ENCODE measurements around the gene ADGRB2. TPM values are rescaled to one million over a fixed set of nuclear protein-coding genes. Genes with fewer than 3 reads are reported as not detected.

The ADGRB2 gene
- total RNA-seq, 1 experiment from 2014 or later = 4.2 TPM

DNA sequence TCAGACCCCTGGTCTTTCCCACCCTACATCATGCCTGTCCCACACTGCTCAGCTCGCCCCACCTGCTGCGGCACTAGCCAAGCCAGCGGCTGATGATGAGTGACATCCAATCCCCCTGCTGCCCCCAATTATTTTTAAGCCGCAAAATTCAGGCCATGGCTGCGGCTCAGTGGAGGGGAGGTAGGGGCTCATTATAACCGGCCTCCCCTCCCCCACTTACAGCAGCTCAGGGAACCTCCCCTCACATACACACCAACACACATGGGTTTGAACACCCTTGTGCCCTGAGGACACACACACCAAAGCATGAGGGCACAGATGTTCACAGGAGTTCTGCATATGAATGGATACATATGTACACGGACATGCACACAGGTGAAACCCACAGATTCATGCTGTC lies 5.3 kb downstream of the ADGRB2 start:
- in situ Hi-C loops (cut with HindIII; ENCODE audit: low pct_unique_long_range_greater_than_20kb, low sequenced_read_pairs) = no loop called here
- DNase-seq (ENCODE audit: low read depth, low spot score) = no peak

- in situ Hi-C loops (cut with HindIII; ENCODE audit: low pct_unique_long_range_greater_than_20kb, low sequenced_read_pairs) = no loop called here
- no peak for DNase-seq (ENCODE audit: low read depth, low spot score)
Measured at GRCh38 chr1:31757989-31758388, 6.2 kb downstream of the ADGRB2 start.

DNA sequence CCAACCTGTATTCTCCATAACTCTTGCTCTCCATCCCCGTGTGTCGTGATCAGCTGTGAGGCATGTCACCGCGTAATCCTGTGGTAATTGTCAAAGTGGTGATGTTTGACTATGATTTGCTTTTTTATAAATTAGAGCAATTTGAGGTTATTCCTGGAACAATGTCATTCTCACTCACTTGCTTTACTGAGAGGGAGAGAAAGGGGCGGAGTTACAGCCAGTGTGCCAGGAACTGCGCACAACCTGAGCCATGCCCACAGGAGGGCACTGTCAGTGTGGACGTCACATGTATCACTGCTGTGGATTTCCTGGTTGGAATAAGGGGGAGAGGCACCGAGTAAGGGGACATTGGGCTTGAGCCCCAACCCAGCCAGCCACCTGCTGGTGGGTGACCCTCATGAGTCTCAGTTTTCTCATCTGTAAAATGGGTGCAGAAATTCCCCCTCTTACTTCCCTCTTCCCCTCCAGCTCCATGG lies 6.9 kb downstream of the ADGRB2 start:
- in situ Hi-C loops (cut with HindIII; ENCODE audit: low pct_unique_long_range_greater_than_20kb, low sequenced_read_pairs) = no loop called here
- peak; percentile 30 for DNase-seq (ENCODE audit: low read depth, low spot score)

GRCh38 chr1:31756578-31756977 lies 7.6 kb downstream of the ADGRB2 start:
- no peak for DNase-seq (ENCODE audit: low read depth, low spot score)
- in situ Hi-C loops (cut with HindIII; ENCODE audit: low pct_unique_long_range_greater_than_20kb, low sequenced_read_pairs) = no loop called here

GRCh38 chr1:31755850-31756492 lies 8.2 kb downstream of the ADGRB2 start:
- in situ Hi-C loops (cut with HindIII; ENCODE audit: low pct_unique_long_range_greater_than_20kb, low sequenced_read_pairs) = no loop called here
- DNase-seq (ENCODE audit: low read depth, low spot score) = no peak

DNA sequence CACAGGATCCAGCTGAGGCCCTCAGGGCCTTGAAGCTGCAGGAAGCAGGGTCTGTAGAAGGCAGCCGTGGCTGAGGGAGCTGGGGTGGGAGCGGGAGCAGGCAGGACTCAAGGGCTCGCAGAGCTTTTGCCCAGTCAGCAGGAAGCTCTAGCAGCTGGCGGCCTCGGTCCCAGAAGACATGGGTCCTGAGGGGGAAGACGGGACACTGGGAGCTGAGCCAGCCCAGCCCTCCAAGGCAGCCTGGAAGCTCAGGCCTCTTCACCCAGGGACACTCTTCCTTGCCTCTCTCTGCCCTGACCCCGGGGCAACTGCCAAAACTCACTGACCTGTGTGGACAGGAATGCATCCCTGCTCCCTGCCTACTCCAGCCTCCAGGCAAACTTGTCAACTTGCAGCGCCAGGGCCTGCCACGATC lies 8.9 kb downstream of the ADGRB2 start:
- in situ Hi-C loops (cut with HindIII; ENCODE audit: low pct_unique_long_range_greater_than_20kb, low sequenced_read_pairs) = no loop called here
- DNase-seq (ENCODE audit: low read depth, low spot score) = no peak

DNA sequence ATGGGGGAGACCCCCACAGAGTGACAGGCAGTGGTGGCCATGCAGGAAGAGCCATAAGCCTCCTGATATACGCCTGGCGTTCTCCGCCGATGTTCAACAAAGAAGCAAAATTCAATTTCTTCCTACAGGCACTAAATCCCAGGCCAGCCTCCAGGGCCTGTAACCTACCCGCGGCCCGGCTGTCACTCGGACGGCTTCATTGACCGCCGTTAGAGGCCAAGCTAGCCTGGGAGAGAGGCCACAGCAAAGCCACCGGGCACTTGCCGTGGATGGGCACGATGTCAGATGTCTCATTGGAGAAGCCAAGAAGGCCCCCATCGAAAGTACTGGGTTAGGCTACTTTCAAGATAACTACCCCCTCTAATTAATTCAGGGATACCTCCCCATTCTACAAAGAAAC lies 9.7 kb downstream of the ADGRB2 start:
- in situ Hi-C loops (cut with HindIII; ENCODE audit: low pct_unique_long_range_greater_than_20kb, low sequenced_read_pairs) = no loop called here
- DNase-seq (ENCODE audit: low read depth, low spot score) = no peak

DNA sequence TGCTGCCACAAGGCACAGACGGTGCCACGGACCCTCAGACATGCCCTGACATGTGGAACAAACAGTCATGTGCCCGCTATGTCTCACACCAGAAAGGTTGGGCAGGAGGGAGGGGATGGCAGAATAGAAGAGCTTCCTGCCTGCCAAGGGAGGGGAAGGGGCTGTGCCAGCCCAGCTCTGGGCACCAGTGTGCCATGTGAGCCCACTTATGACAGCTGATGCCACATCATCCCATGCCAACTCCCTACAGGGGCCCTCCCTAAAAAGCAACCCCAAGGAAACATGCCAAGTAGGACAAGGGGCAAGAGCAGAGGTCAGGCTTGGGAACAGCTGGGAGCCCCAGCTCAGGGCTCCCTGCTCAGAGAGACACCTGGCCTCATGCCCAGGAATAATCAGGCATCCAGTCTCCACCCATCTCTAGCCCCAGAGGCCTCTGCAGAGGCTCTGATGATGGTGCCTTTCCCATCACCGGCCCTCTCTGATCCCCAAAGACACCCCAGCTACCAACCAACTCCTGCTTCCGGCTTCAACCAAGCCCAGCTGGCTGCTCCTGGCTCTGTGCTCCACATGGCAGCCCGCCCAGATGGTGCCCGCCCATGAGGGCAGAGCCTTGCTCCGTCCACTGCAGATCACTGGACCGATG lies 10.3 kb downstream of the ADGRB2 start:
- in situ Hi-C loops (cut with HindIII; ENCODE audit: low pct_unique_long_range_greater_than_20kb, low sequenced_read_pairs) = no loop called here
- DNase-seq (ENCODE audit: low read depth, low spot score) = no peak

DNA sequence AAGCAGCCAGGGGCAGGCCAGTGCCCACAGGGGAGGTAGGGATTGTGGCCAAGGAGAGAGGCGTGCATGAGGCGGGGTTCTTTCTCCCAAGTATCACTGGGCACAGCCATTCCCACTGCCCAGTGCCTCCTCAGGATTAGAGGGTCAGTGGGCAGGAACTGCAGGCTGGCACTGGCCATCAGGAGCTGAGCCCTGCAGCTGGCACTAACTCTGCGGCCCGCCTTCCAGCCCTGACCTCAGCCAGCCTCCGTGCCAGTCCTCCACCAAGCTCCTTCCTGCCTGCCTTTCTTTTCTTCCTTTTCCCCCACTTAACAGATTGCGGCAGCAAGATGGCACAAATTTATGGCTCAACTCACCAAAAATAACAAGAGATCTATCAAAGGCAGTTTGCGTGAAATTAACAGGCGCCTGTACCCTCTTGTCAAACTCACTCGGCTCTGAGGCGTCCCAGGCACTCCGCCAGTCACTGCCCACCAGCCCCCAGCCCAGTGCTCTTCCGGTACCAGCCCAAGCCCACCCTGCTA lies 11.1 kb downstream of the ADGRB2 start:
- in situ Hi-C loops (cut with HindIII; ENCODE audit: low pct_unique_long_range_greater_than_20kb, low sequenced_read_pairs) = no loop called here
- no peak for DNase-seq (ENCODE audit: low read depth, low spot score)

DNA sequence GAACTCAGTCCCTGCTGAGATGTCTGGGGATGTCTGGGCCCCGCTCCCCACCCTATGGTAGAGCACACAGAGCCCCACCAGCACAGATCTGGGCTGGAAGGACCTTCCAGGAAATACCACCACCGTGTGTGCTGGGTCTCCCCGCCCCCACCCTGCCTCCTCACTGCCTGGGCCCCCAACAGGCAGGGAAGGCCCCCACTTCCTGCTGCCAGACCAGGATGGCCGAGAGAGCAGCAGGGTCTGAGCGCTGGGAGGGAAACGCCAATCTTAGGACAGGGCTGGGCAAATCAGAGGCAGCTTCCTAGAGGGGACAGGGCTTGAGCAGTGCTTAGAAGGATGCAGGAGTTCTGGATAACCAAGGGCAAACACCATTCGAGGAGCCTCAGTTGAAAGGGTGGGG lies 11.9 kb downstream of the ADGRB2 start:
- in situ Hi-C loops (cut with HindIII; ENCODE audit: low pct_unique_long_range_greater_than_20kb, low sequenced_read_pairs) = no loop called here

GRCh38 chr1:31751822-31752241 lies 12.3 kb downstream of the ADGRB2 start:
- no peak for DNase-seq (ENCODE audit: low read depth, low spot score)

More for the DNA sequence above, 11.9 kb downstream of the ADGRB2 start:
- no peak for DNase-seq (ENCODE audit: low read depth, low spot score)

GRCh38 chr1:31750858-31751510 lies 13.2 kb downstream of the ADGRB2 start:
- DNase-seq (ENCODE audit: low read depth, low spot score) = no peak

More at GRCh38 chr1:31751822-31752241, 12.3 kb downstream of the ADGRB2 start:
- in situ Hi-C loops (cut with HindIII; ENCODE audit: low pct_unique_long_range_greater_than_20kb, low sequenced_read_pairs) = no loop called here

DNA sequence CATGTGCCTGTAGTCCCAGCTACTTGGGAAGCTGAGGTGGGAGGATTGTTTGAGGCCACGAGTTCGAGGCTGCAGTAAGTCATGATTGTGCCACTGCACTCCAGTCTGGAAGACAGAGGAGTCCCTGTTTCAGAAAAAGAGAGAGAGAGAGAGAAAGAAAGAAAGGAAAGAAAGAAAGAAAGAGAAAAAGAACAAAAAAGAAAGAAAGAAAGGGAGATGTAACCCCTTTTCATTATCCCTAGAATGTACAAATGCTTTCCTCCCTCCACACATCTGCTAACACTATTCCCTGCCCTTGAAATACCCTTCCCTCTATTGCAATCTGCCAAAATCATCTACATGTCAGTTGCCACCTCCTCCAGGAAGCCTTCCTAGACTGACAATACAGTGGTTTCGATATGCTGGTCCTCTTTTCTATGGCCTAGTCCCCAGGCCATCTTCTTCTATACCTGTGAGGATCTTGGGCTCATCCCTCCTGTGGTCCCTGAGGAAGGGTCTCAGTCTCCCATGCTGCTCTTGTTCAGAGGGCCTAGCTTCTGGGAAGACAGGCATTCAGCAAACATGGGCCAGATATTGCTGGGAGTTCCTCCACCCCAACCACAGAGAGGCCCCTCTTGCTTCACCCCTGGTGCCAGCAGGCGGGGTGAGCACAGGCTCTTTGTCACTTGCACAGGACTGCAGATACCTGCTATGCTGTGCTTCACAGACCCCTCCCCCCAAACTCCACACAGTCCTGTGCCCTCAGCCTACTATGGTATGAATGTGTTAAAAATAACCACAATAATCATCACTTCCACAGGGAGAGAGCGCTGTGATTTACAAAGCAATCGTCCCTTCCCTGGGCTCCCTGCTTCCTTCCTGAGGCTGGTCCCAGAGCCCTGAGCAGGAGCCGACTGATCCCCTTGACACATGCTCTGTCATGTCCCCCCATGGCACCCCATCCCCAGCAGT lies 14.1 kb downstream of the ADGRB2 start:
- in situ Hi-C loops (cut with HindIII; ENCODE audit: low pct_unique_long_range_greater_than_20kb, low sequenced_read_pairs) = no loop called here

More at GRCh38 chr1:31750858-31751510, 13.2 kb downstream of the ADGRB2 start:
- in situ Hi-C loops (cut with HindIII; ENCODE audit: low pct_unique_long_range_greater_than_20kb, low sequenced_read_pairs) = no loop called here

GRCh38 chr1:31748365-31748764 lies 15.8 kb downstream of the ADGRB2 start:
- no peak for DNase-seq (ENCODE audit: low read depth, low spot score)
- in situ Hi-C loops (cut with HindIII; ENCODE audit: low pct_unique_long_range_greater_than_20kb, low sequenced_read_pairs) = no loop called here

More for the DNA sequence above, 14.1 kb downstream of the ADGRB2 start:
- no peak for DNase-seq (ENCODE audit: low read depth, low spot score)

DNA sequence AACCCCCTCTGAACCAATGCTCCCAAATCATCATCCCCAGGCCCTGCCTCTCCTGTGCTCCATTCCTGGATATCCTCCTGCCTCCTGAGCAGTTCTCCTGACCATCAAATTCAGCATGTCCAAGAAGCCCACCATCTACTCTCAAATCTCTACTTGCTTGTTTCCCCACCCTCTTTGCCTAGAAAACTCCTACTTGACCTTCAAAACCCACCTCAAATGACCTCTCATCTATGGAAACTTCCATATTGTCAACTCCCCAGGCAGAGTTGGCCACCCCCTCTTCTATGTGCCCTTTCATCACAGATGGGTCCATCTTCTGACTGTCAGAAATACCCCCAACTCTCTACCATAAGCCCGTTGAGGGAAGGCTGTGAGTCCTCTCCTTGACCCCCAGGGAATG lies 16.8 kb downstream of the ADGRB2 start:
- in situ Hi-C loops (cut with HindIII; ENCODE audit: low pct_unique_long_range_greater_than_20kb, low sequenced_read_pairs) = no loop called here
- no peak for DNase-seq (ENCODE audit: low read depth, low spot score)

- in situ Hi-C loops (cut with HindIII; ENCODE audit: low pct_unique_long_range_greater_than_20kb, low sequenced_read_pairs) = no loop called here
- DNase-seq (ENCODE audit: low read depth, low spot score) = no peak
Measured at GRCh38 chr1:31746687-31747086, 17.5 kb downstream of the ADGRB2 start.

DNA sequence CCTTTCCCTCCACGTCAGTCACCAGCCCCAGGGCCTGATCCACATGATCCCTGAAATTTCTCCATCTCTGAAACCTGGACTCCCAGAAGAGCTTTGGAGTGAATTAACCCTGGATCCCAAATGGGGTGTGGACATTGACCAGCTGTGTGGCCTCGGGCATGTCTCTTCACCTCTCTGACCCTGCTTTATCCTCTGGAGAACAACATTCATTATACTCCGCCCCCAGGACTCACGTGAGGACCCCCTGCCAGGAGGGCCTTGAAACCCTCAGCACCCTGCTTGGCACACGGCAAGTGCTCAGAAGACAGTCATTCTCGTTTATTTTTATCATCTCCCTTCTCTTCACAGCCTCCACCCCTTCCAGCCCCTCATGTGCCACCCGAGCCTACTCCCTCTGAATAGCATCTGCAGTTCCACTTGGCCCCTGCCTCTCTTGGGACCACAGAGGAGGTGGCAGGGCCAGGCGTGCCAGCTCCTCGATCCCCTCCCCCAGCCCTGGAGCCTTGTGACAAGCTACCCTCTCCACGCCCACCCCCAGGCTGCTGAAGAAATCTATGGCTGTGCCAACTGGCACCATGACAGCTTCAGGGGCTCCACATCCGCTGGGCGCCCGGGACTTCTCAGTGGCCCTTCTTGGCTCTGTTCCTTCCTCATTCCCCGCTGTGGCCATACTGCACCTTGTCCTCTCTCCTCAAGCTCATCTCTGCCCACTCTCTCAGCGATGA lies 18.0 kb downstream of the ADGRB2 start:
- no peak for DNase-seq (ENCODE audit: low read depth, low spot score)
- in situ Hi-C loops (cut with HindIII; ENCODE audit: low pct_unique_long_range_greater_than_20kb, low sequenced_read_pairs) = no loop called here

Measured in SK-MEL-5 (cell line).